Amniotic epithelial cell (primary cell): Measurements from ENCODE around the gene FGF7.
"Not testable (repeated sequence)": the region's sequence is repeated elsewhere in the genome, so short reads cannot be mapped to it uniquely, and the experiment has no call there.

Source experiments
- DNase-seq: peaks from one replicate; pipeline ENCODE4 v3.0.0-alpha.2; 2010; ENCODE audit warnings: low read depth

Gene FGF7

GRCh38 chr15:49495993-49496753 is 73.1 kb downstream of the FGF7 start:
- DNase-seq = peak; percentile 72

- DNase-seq = no peak
These were observed 78.5 kb downstream of the FGF7 start for GRCh38 chr15:49501586-49501985.

GRCh38 chr15:49506341-49506740 is 83.3 kb downstream of the FGF7 start:
- DNase-seq = no peak

- no peak for DNase-seq
These were observed 84.2 kb downstream of the FGF7 start for GRCh38 chr15:49507261-49507660.

GRCh38 chr15:49512739-49513138 is 89.7 kb downstream of the FGF7 start:
- DNase-seq = not testable (repeated sequence)

- peak; percentile 63 for DNase-seq
These were observed 98.8 kb downstream of the FGF7 start for GRCh38 chr15:49521802-49522201.

GRCh38 chr15:49528289-49528688 is 105.2 kb downstream of the FGF7 start:
- no peak for DNase-seq

GRCh38 chr15:49530092-49530491 is 107.0 kb downstream of the FGF7 start:
- DNase-seq = peak; percentile 21
